HEK293 (cell line): Measurements from ENCODE around the gene PBRM1.

ENCODE experiments used
- CTCF ChIA-PET: fragments of 350-600 bp; formaldehyde crosslinking; extraction: SDS; loops from one replicate; lab custom pipeline; 2021; ENCODE audit warnings: antibody characterized with exemption; lab: Yijun Ruan, JAX
- POLR2A ChIA-PET: fragments of 300-600 bp; formaldehyde crosslinking; extraction: SDS; loops from one replicate; lab custom pipeline; 2020; ENCODE audit warnings: antibody characterized with exemption, inconsistent platforms; lab: Yijun Ruan, JAX
- H3K27ac ChIP-seq: fragments of 200-500 bp; sonication (Bioruptor generic); 2 replicates; pipeline ENCODE4 v1.5.1; 2014; ENCODE audit warnings: low read depth, low read length, control low read depth, inconsistent platforms; ENCODE audit errors: extremely low read depth
- H3K36me3 ChIP-seq, 2 experiments: fragments of 200-500 bp in 1 of 2; sonication (Bioruptor generic) in 1 of 2; 1 replicate in 1 of 2; 2 replicates in 1 of 2; pipeline ENCODE4 v1.5.1; 2014 to 2017; ENCODE audit warnings: inconsistent platforms in 2 of 2, low read length in 2 of 2; ENCODE audit not compliant: control insufficient read depth in 2 of 2, insufficient read depth in 1 of 2
- H3K4me1 ChIP-seq: fragments of 200-500 bp; sonication (Bioruptor generic); 2 replicates; pipeline ENCODE4 v1.5.1; 2014; ENCODE audit warnings: mild to moderate bottlenecking, low read length, inconsistent platforms; ENCODE audit not compliant: control insufficient read depth, insufficient read depth
- H3K4me3 ChIP-seq: 2 replicates; pipeline ENCODE4 v1.5.1; 2011; ENCODE audit warnings: low read depth, mild to moderate bottlenecking, control low read depth, low read length, moderate library complexity
- H3K9me3 ChIP-seq: fragments of 200-500 bp; sonication (Bioruptor generic); 2 replicates; pipeline ENCODE4 v1.5.1; 2014; ENCODE audit warnings: low read depth, low read length, inconsistent platforms; ENCODE audit not compliant: control insufficient read depth, insufficient read depth
- GLI4 ChIP-seq: fragments of 450-650 bp; formaldehyde crosslinking; IDR thresholded peaks from 2 replicates; pipeline ENCODE4 v1.5.1; 2016; ENCODE audit warnings: missing biosample characterization, missing genetic modification characterization
- GLIS1 ChIP-seq: fragments of 450-650 bp; formaldehyde crosslinking; IDR thresholded peaks from 2 replicates; pipeline ENCODE4 v1.5.1; 2016; ENCODE audit warnings: missing biosample characterization, missing genetic modification characterization
- MEIS1 ChIP-seq: sonication (generic); formaldehyde crosslinking; IDR thresholded peaks from 2 replicates; pipeline ENCODE4 v1.8.1; 2022; ENCODE audit warnings: missing genetic modification reagents, mild to moderate bottlenecking, borderline replicate concordance
- MYNN ChIP-seq: fragments of 450-650 bp; formaldehyde crosslinking; IDR thresholded peaks from 2 replicates; pipeline ENCODE4 v1.5.1; 2016; ENCODE audit warnings: missing biosample characterization, missing genetic modification characterization, borderline replicate concordance
- OVOL3 ChIP-seq: fragments of 450-650 bp; formaldehyde crosslinking; IDR thresholded peaks from 2 replicates; pipeline ENCODE4 v1.5.1; 2016; ENCODE audit warnings: missing biosample characterization, missing genetic modification characterization
- PRDM1 ChIP-seq: fragments of 450-650 bp; formaldehyde crosslinking; IDR thresholded peaks from 2 replicates; pipeline ENCODE4; 2016; ENCODE audit warnings: missing biosample characterization, missing genetic modification characterization
- SCRT1 ChIP-seq: fragments of 450-650 bp; formaldehyde crosslinking; IDR thresholded peaks from 2 replicates; pipeline ENCODE4 v1.5.1; 2016; ENCODE audit warnings: missing biosample characterization, missing genetic modification characterization, borderline replicate concordance
- SCRT2 ChIP-seq: fragments of 450-650 bp; formaldehyde crosslinking; IDR thresholded peaks from 2 replicates; pipeline ENCODE4 v1.5.1; 2016; ENCODE audit warnings: missing biosample characterization, missing genetic modification characterization
- YY2 ChIP-seq: fragments of 450-650 bp; formaldehyde crosslinking; IDR thresholded peaks from 2 replicates; pipeline ENCODE4 v1.5.1; 2016; ENCODE audit warnings: missing biosample characterization, missing genetic modification characterization
- ZBTB17 ChIP-seq: fragments of 450-650 bp; formaldehyde crosslinking; IDR thresholded peaks from 2 replicates; pipeline ENCODE4 v1.5.1; 2016; ENCODE audit warnings: missing biosample characterization, missing genetic modification characterization
- ZBTB20 ChIP-seq: fragments of 450-650 bp; formaldehyde crosslinking; IDR thresholded peaks from 2 replicates; pipeline ENCODE4 v1.5.1; 2016; ENCODE audit warnings: missing biosample characterization, missing genetic modification characterization
- ZBTB48 ChIP-seq: fragments of 450-650 bp; formaldehyde crosslinking; IDR thresholded peaks from 2 replicates; pipeline ENCODE4 v1.5.1; 2016; ENCODE audit warnings: missing biosample characterization, missing genetic modification characterization
- ZNF146 ChIP-seq: fragments of 450-650 bp; formaldehyde crosslinking; IDR thresholded peaks from 2 replicates; pipeline ENCODE4 v1.5.1; 2016; ENCODE audit warnings: missing biosample characterization, missing genetic modification characterization
- ZNF174 ChIP-seq: fragments of 450-650 bp; formaldehyde crosslinking; IDR thresholded peaks from 2 replicates; pipeline ENCODE4 v1.5.0; 2017; ENCODE audit warnings: missing biosample characterization, mild to moderate bottlenecking, missing genetic modification characterization
- ZNF221 ChIP-seq: fragments of 450-650 bp; formaldehyde crosslinking; IDR thresholded peaks from 2 replicates; pipeline ENCODE4 v1.5.1; 2017; ENCODE audit warnings: missing biosample characterization, missing genetic modification characterization, borderline replicate concordance
- ZNF274 ChIP-seq, 2 experiments: fragments of 200-500 bp in 1 of 2; fragments of 450-650 bp in 1 of 2; sonication (Bioruptor generic) in 1 of 2; formaldehyde crosslinking in 1 of 2; IDR thresholded peaks; 2 replicates each; pipeline versions ENCODE4 v1.5.1 to v1.6.1; 2014 to 2016; ENCODE audit warnings: borderline replicate concordance in 1 of 2, inconsistent platforms in 1 of 2, low read length in 1 of 2, missing biosample characterization in 1 of 2, missing genetic modification characterization in 1 of 2
- ZNF341 ChIP-seq: fragments of 450-650 bp; formaldehyde crosslinking; IDR thresholded peaks from 2 replicates; pipeline ENCODE4; 2016; ENCODE audit warnings: low read depth, missing biosample characterization, missing genetic modification characterization
- ZNF404 ChIP-seq: fragments of 450-650 bp; formaldehyde crosslinking; IDR thresholded peaks from 2 replicates; pipeline ENCODE4 v1.5.1; 2017; ENCODE audit warnings: missing biosample characterization, missing genetic modification characterization
- ZNF416 ChIP-seq: fragments of 450-650 bp; formaldehyde crosslinking; IDR thresholded peaks from 2 replicates; pipeline ENCODE4 v1.5.1; 2016; ENCODE audit warnings: missing biosample characterization, missing genetic modification characterization
- ZNF433 ChIP-seq: fragments of 450-650 bp; formaldehyde crosslinking; IDR thresholded peaks from 2 replicates; pipeline ENCODE4 v1.5.1; 2016; ENCODE audit warnings: missing biosample characterization, missing genetic modification characterization, low read depth
- ZNF555 ChIP-seq: fragments of 450-650 bp; formaldehyde crosslinking; conservative IDR thresholded peaks from 2 replicates; pipeline ENCODE4 v1.5.1; 2017; ENCODE audit warnings: missing biosample characterization, mild to moderate bottlenecking, missing genetic modification characterization, inconsistent platforms
- ZNF571 ChIP-seq: fragments of 450-650 bp; formaldehyde crosslinking; IDR thresholded peaks from 2 replicates; pipeline ENCODE4 v1.5.0; 2017; ENCODE audit warnings: missing biosample characterization, missing genetic modification characterization
- ZNF600 ChIP-seq: fragments of 450-650 bp; formaldehyde crosslinking; IDR thresholded peaks from 2 replicates; pipeline ENCODE4 v1.5.1; 2016; ENCODE audit warnings: missing biosample characterization, missing genetic modification characterization
- TF ChIP-seq, protein P1 (sequence below): fragments of 450-650 bp; formaldehyde crosslinking; IDR thresholded peaks from 2 replicates; pipeline ENCODE4 v1.5.1; 2016; ENCODE audit warnings: missing biosample characterization, missing genetic modification characterization
- TF ChIP-seq, protein P2 (sequence below): fragments of 450-650 bp; formaldehyde crosslinking; IDR thresholded peaks from 2 replicates; pipeline ENCODE4 v1.5.0; 2017; ENCODE audit warnings: missing biosample characterization, missing genetic modification characterization, borderline replicate concordance

Gene PBRM1

DNA sequence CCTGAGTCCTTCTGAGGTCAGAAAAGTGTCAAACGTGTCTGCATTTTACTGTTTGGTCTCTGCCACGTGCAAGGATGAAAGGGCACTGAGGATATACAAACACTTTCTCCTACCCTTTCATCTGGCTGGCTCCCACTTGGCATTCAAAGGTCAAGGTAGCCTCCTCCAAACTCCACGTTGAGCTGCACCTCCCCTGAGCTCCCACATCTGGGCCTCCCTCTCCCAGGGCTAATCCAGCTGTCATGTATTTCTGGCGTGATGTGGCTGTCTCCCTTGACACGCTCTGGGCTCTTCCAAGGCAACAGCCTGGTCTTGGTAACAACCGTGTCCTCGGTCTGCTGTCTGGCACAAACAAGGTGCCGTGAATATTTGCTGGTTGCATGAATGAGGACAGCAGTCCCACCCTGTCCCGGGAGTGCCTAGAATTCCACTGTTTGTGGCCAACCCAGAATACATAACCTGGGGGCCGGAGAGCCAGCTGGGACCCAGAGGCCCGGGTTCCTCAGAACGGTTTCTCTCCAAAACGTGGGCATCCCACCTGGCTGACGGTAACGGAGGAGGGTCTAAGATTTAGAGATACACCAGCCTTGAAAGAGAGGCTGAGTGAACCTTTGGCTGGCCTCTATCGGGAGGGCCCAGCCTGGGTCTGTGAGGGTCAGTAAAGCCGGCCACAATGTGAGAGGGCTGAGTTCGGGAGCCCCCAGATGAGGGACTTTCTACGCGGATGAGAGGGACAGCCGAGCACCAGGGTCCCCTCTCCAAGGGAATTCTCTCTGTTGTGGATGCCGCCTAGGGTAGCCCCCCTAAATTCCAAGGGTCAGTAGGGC, 19.1 kb upstream of the PBRM1 start:
- Histone ChIP-seq H3K4me1 (peaks cover 3% of the 10 kb centered on the region; the same call in 1 of the 2 replicates), H3K27ac (peak overlapping the region; percentile 64; the same call in 1 of the 2 replicates), H3K9me3 (no peaks in the 10 kb centered on the region)
- TF ChIP-seq SCRT2 (tag by site-specific recombination) (no peak), ZNF341 (peak; percentile 93), GLIS1 (peak; percentile 79), MYNN (tag by site-specific recombination) (no peak), ZBTB20 (tag by site-specific recombination) (peak; percentile 99), ZNF571 (tag by site-specific recombination) (no peak), PRDM1 (peak; percentile 62), SCRT1 (tag by site-specific recombination) (no peak), ZNF221 (tag by site-specific recombination) (no peak), ZBTB17 (tag by site-specific recombination) (peak; percentile 95), MEIS1 (CRISPR knock-in tag) (no peak), OVOL3 (no peak), ZNF600 (tag by site-specific recombination) (peak; percentile 45; the same call in 1 of the 2 replicates), ZNF555 (tag by site-specific recombination) (no peak), ZNF404 (tag by site-specific recombination) (no peak), ZNF433 (tag by site-specific recombination) (no peak), ZNF174 (tag by site-specific recombination) (no peak), GLI4 (tag by site-specific recombination) (no peak), ZNF274 (IDR thresholded peaks at IDR 0.05; ENCODE audit: low read length) (no peak), ZNF274 (tag by site-specific recombination; IDR thresholded peaks at IDR 0.05; ENCODE audit: borderline replicate concordance) (no peak), ZNF146 (tag by site-specific recombination) (no peak), ZBTB48 (tag by site-specific recombination) (0 out of 2 replicates have a peak, but pooled peaks have one; percentile 23), ZNF416 (no peak), YY2 (tag by site-specific recombination) (no peak)
- TF ChIP-seq, protein P1, sequence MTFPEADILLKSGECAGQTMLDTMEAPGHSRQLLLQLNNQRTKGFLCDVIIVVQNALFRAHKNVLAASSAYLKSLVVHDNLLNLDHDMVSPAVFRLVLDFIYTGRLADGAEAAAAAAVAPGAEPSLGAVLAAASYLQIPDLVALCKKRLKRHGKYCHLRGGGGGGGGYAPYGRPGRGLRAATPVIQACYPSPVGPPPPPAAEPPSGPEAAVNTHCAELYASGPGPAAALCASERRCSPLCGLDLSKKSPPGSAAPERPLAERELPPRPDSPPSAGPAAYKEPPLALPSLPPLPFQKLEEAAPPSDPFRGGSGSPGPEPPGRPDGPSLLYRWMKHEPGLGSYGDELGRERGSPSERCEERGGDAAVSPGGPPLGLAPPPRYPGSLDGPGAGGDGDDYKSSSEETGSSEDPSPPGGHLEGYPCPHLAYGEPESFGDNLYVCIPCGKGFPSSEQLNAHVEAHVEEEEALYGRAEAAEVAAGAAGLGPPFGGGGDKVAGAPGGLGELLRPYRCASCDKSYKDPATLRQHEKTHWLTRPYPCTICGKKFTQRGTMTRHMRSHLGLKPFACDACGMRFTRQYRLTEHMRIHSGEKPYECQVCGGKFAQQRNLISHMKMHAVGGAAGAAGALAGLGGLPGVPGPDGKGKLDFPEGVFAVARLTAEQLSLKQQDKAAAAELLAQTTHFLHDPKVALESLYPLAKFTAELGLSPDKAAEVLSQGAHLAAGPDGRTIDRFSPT (tag by site-specific recombination) = no peak
- TF ChIP-seq, protein P2, sequence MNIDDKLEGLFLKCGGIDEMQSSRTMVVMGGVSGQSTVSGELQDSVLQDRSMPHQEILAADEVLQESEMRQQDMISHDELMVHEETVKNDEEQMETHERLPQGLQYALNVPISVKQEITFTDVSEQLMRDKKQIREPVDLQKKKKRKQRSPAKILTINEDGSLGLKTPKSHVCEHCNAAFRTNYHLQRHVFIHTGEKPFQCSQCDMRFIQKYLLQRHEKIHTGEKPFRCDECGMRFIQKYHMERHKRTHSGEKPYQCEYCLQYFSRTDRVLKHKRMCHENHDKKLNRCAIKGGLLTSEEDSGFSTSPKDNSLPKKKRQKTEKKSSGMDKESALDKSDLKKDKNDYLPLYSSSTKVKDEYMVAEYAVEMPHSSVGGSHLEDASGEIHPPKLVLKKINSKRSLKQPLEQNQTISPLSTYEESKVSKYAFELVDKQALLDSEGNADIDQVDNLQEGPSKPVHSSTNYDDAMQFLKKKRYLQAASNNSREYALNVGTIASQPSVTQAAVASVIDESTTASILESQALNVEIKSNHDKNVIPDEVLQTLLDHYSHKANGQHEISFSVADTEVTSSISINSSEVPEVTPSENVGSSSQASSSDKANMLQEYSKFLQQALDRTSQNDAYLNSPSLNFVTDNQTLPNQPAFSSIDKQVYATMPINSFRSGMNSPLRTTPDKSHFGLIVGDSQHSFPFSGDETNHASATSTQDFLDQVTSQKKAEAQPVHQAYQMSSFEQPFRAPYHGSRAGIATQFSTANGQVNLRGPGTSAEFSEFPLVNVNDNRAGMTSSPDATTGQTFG (tag by site-specific recombination) = no peak
- TF ChIP-seq, all 188 proteins: peak for 7
- peaks cover 14 to 25% of the 10 kb centered on the region in 2 experiments for H3K36me3 ChIP-seq
- ChIA-PET CTCF (no interaction called here), POLR2A (interaction anchor here (0.9 to 3.3 kb wide), 5 partner anchors 7 to 169 kb away, joined by 3 to 13 read pairs (median 4); partner anchors contain the start of genes GNL3, NEK4, PBRM1 and UQCC5)
- peak overlapping the region; percentile 100 for H3K4me3 ChIP-seq
